ENCODE data around the gene FAM114A1. TPM values are rescaled to one million over a fixed set of nuclear protein-coding genes. Genes with fewer than 3 reads are reported as not detected.

The FAM114A1 gene
- total RNA-seq, 1 donor from 2014 or later = 33.9 TPM

DNA sequence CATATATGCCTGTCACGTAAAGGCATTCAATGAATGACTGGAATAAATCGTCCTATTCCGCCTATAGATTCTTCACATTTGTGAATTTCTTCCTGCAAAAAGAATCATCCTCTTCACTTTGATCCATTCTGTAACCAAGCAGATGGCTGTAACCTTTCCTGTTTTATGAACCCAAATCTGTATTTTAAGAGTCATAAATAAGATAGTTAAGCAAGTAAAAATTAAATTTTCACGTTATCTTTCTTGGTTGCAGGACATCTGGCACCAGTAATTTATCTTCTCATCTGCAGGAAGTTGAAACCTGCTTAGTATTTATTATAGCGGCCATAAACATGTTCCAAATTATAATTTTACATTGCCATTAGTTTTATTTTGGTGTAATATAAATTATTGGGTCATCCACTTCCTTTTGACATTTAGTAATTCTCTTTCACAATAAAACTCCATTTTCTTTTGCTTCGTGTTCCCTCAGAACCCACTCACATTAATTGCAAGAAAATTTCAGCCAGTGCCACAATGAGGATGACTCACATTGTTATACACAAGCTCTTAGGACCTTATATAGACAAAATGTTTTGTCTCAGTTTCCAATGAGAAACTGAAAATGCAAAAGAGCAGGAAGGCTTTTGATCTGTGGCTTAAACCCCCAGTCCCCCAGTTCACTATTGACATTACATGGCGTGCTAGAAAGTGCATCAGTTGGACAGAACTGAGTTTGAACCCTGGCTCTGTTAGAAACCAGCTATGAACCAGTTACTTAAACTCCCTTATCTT lies 113.5 kb downstream of the FAM114A1 start:
- DNase-seq (ENCODE audit: extremely low spot score, unreplicated experiment) = no peak
- TF ChIP-seq, protein P1, sequence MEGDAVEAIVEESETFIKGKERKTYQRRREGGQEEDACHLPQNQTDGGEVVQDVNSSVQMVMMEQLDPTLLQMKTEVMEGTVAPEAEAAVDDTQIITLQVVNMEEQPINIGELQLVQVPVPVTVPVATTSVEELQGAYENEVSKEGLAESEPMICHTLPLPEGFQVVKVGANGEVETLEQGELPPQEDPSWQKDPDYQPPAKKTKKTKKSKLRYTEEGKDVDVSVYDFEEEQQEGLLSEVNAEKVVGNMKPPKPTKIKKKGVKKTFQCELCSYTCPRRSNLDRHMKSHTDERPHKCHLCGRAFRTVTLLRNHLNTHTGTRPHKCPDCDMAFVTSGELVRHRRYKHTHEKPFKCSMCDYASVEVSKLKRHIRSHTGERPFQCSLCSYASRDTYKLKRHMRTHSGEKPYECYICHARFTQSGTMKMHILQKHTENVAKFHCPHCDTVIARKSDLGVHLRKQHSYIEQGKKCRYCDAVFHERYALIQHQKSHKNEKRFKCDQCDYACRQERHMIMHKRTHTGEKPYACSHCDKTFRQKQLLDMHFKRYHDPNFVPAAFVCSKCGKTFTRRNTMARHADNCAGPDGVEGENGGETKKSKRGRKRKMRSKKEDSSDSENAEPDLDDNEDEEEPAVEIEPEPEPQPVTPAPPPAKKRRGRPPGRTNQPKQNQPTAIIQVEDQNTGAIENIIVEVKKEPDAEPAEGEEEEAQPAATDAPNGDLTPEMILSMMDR (conservative IDR thresholded peaks at IDR 0.05) = no peak
- Mint-ChIP-seq H3K4me3 (no peak overlapping the region), H3K4me1 (ENCODE audit: unreplicated experiment) (peaks cover 6% of the 10 kb centered on the region), H3K27ac (no peak overlapping the region), H3K27me3 (no peaks in the 10 kb centered on the region), H3K9me3 (no peaks in the 10 kb centered on the region), H3K36me3 (no peaks in the 10 kb centered on the region)

DNA sequence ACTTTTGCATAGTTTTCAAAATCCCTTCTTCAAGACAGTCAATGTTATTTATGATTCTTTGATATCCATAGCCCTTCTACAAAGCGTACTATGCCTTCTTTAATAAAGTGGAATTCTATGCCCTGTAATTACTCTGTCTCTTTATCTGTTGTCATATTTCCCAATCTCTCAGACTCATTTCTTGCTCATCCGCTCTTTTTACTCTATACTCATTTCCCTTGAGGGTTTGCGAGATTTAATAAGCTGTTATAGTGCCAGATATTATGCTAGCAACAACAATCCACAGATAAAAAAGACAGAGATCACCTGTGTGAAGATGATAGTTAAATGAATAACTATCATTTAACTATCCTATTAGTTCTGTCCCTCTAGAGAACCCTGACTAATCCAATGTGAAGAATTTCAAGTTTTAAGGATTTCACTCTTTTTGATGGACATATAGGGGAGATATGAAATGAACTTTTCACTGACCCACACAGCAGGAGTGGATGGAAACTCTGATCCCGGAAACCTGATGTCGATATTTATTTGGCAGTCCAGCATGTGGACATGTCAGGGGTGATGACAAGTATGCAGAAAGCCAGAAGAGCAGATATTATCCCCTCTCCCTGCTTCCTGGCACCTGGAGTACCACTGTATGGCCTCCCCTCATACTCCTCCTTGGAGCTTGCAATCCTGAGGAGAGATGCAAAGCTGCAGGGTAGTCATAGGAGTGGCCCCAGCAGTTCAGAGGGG lies 114.9 kb downstream of the FAM114A1 start:
- no peak for DNase-seq (ENCODE audit: extremely low spot score, unreplicated experiment)
- no peak overlapping the region for H3K27ac Mint-ChIP-seq
- H3K9me3 Mint-ChIP-seq = no peaks in the 10 kb centered on the region
- no peaks in the 10 kb centered on the region for H3K36me3 Mint-ChIP-seq
- no peaks in the 10 kb centered on the region for H3K27me3 Mint-ChIP-seq
- TF ChIP-seq, protein P1 (conservative IDR thresholded peaks at IDR 0.05) = no peak
- H3K4me3 Mint-ChIP-seq = no peak overlapping the region
- peaks cover 6% of the 10 kb centered on the region for H3K4me1 Mint-ChIP-seq (ENCODE audit: unreplicated experiment)

DNA sequence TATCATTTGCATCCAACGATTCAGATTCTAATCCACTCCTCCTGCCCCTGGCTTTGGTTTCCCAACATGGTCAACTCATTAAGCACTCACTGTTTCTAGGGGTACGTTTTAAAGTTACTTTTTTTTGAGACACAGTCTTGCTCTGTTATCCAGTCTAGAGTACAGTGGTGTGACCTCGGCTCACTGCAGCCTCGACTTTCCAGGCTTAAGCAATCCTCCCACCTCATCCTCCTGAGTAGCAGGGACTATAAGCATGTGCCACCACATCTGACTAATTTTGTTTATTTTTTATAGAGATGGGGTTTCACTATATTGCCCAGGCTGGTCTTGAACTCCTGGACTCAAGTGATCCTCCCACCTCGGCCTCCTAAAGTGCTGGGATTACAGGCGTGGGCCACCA lies 115.7 kb downstream of the FAM114A1 start:
- peaks cover 6% of the 10 kb centered on the region for H3K4me1 Mint-ChIP-seq (ENCODE audit: unreplicated experiment)
- no peaks in the 10 kb centered on the region for H3K27me3 Mint-ChIP-seq
- H3K36me3 Mint-ChIP-seq = no peaks in the 10 kb centered on the region
- no peak for DNase-seq (ENCODE audit: extremely low spot score, unreplicated experiment)
- H3K4me3 Mint-ChIP-seq = no peak overlapping the region
- H3K9me3 Mint-ChIP-seq = no peaks in the 10 kb centered on the region
- TF ChIP-seq, protein P1 (conservative IDR thresholded peaks at IDR 0.05) = no peak
- no peak overlapping the region for H3K27ac Mint-ChIP-seq

DNA sequence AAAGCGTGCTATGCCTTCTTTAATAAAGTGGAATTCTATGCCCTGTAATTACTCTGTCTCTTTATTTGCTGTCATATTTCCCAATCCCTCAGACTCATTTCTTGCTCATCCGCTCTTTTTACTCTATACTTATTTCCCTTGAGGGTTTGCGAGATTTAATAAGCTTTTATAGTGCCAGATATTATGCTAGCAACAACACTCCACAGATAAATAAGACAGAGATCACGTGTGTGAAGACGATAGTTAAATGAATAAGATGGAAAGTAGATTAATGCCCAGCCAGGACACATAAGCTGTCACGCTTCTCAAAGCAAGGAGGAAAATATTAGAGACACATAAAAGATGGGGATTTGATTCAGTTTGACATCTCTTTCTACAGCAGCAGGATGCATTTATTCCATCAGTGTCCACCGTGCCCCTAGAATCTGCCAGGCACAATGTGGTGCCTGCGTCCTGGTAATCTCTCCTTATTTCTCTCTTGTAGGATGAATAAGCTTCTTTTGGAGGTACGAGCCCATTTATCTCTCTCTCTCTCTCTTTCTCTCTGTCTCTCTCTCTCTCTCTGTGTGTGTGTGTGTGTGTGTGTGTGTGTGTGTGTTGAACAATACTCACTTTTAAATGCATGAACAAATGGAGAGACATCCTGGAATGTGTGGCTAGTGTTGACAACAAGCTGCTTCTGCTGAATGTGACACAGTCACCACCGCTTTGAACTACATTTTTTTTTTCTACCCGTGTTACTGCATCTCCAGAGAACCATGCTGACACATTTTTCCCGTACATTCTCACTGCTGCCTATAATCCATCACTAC lies 116.4 kb downstream of the FAM114A1 start:
- TF ChIP-seq, protein P1 (conservative IDR thresholded peaks at IDR 0.05) = no peak
- H3K4me3 Mint-ChIP-seq = no peak overlapping the region
- H3K27ac Mint-ChIP-seq = no peak overlapping the region
- no peaks in the 10 kb centered on the region for H3K36me3 Mint-ChIP-seq
- H3K27me3 Mint-ChIP-seq = no peaks in the 10 kb centered on the region
- no peaks in the 10 kb centered on the region for H3K9me3 Mint-ChIP-seq
- H3K4me1 Mint-ChIP-seq (ENCODE audit: unreplicated experiment) = peaks cover 6% of the 10 kb centered on the region
- no peak for DNase-seq (ENCODE audit: extremely low spot score, unreplicated experiment)

- Mint-ChIP-seq H3K36me3 (no peaks in the 10 kb centered on the region), H3K4me1 (ENCODE audit: unreplicated experiment) (peaks cover 6% of the 10 kb centered on the region), H3K4me3 (no peak overlapping the region), H3K9me3 (no peaks in the 10 kb centered on the region), H3K27me3 (no peaks in the 10 kb centered on the region), H3K27ac (no peak overlapping the region)
- TF ChIP-seq, protein P1 (conservative IDR thresholded peaks at IDR 0.05) = no peak
- no peak for DNase-seq (ENCODE audit: extremely low spot score, unreplicated experiment)
Measured at GRCh38 chr4:38985410-38986100, 117.9 kb downstream of the FAM114A1 start.
